ENCODE measurements around the gene TBC1D10A.

The TBC1D10A gene

DNA sequence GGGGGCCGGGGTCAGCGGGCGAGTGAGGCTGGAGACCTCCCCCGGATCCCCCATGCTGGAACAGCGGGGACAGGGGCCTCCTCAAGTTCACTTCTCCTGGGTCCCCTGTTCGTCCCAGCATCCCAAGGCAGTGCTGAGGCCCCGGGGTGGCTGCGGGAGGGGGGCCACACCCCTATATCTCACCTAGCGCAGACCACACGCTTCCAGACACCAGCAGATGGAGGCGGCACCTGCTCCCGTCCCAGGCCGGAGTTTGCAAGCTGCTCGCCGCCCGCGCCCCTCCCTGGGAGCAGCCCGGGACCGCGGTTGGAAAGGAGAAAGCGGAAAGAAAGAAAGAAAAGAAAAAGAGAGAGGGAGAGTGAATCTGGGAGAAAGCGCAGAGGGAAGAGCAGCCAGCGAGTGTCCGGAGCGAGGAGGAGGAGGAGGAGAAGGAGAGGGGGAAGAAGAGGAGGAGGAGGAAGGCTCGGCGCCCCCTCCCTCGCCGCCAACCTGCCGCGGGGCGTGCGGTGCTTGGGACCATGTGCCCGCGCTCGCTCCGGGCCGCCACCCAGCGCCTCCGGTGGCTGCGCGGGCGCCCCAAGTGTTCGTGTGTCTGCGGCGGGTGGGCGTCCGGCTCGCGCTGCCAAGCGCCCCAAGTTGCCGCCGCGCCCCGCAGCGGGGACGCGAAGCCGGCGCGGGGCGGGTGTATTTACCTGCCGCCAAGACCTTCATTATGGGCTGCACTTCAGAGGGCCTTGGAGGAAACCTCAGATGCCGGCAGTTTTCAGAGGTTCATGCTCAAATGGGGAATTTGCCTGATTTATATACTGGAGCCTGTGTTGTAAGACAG is 80.5 kb downstream of the TBC1D10A start, which contains the start of gene LIF:
Gene LIF (minus strand): TSS at position 775 of the 829 bp plus-strand sequence. CDS start 64 bp downstream, at position 711.
- no peak for DNase-seq (ENCODE audit: low read depth in 2 of 2)

DNA sequence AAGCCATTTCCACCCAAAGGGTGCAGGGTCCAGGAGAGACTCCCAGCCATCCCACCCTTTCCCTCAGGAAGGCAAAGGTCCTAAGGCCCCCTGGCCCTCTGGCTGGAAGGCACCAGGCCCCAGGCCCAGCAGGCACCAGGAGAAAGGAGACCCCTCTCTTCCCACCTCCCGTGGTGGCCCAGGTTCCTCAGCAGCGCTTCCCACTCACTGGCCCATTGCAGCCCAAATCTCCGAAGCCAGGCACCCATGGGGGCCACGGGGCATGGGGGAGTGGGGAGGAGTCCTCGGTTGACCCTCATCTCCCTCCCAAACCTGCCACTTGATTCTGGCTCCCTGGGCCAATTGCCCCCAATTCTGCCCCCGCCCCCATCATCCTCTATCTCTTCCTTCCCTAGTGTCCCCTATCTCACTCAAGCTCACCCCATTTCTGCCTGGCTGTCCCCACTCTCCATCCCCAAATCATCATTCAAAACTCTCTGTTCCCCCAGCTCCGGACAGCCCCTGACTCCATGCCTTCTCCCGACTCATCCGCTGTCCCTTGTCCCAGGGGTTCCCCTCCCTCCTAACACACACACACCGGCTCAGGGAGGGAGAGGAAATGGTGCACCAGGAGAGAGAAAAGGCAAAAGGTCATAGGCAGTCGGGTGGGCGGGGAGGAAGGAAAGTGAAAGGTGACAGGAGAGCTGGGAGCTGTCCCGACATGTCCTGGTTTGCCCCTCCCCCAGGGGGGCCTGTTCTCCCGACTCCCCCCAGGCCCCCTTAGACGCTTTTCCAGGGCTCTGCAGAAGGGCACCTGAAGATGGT is 81.4 kb downstream of the TBC1D10A start:
- DNase-seq (ENCODE audit: low read depth in 2 of 2), result no peak

- DNase-seq (ENCODE audit: low read depth in 2 of 2), result no peak
Measured at GRCh38 chr22:30244641-30245040, 82.1 kb downstream of the TBC1D10A start.

- DNase-seq (ENCODE audit: low read depth in 2 of 2), result no peak
Measured at GRCh38 chr22:30244066-30244465, 82.7 kb downstream of the TBC1D10A start.

DNA sequence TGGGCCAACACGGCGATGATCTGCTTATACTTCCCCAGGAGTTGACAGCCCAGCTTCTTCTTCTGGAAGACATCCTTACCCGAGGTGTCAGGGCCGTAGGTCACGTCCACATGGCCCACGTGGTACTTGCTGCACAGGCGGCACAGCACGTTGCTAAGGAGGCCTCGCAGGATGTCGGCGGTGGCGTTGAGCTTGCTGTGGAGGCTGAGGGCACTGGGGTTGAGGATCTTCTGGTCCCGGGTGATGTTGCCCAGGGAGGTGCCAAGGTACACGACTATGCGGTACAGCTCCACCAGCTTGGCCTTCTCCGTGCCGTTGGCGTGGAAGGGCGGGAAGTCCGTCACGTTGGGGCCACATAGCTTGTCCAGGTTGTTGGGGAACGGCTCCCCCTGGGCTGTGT is 83.1 kb downstream of the TBC1D10A start:
- DNase-seq (ENCODE audit: low read depth in 2 of 2), result no peak
